Keratinocyte (primary cell): ENCODE measurements around the gene PCCA. TPM values are rescaled to one million over a fixed set of nuclear protein-coding genes. Genes with fewer than 3 reads are reported as not detected.

Experiments
- DNase-seq: peaks from one replicate; pipeline ENCODE4 v3.0.0-alpha.2; 2011; ENCODE audit warnings: low read depth, missing footprints, low spot score
- FAIRE-seq: peaks from 2 replicates; lab custom pipeline; 2011; peaks lifted over from hg19 to GRCh38; lab: Jason Lieb, UNC
- H2AFZ ChIP-seq: 2 replicates; pipeline ENCODE4 v1.6.0; 2012; ENCODE audit warnings: low read length, control low read depth, inconsistent platforms; ENCODE audit not compliant: control insufficient read depth
- H3K27ac ChIP-seq: 2 replicates; pipeline ENCODE4 v1.5.1; 2011; ENCODE audit warnings: low read length; ENCODE audit not compliant: control insufficient read depth, insufficient read depth
- H3K27me3 ChIP-seq: 3 replicates; pipeline ENCODE4 v1.6.0; 2011; ENCODE audit warnings: low read length; ENCODE audit not compliant: control insufficient read depth, insufficient read depth; ENCODE audit errors: extremely low read depth
- H3K36me3 ChIP-seq, 2 experiments: 2 replicates in 1 of 2; 3 replicates in 1 of 2; pipeline ENCODE4 v1.5.1; 2011; ENCODE audit warnings: low read length in 2 of 2, mild to moderate bottlenecking in 1 of 2; ENCODE audit not compliant: control insufficient read depth in 2 of 2, insufficient read depth in 2 of 2; ENCODE audit errors: extremely low read depth in 1 of 2
- H3K4me1 ChIP-seq: 3 replicates; pipeline ENCODE4 v1.5.1; 2011; ENCODE audit warnings: low read length; ENCODE audit not compliant: control insufficient read depth, insufficient read depth; ENCODE audit errors: extremely low read depth
- H3K4me2 ChIP-seq: 3 replicates; pipeline ENCODE4 v1.6.0; 2011; ENCODE audit warnings: low read depth, low read length; ENCODE audit not compliant: control insufficient read depth, insufficient read depth; ENCODE audit errors: extremely low read depth
- H3K4me3 ChIP-seq, 3 experiments: fragments of 200-600 bp in 1 of 3; sonication (generic) in 1 of 3; 2 replicates in 2 of 3; 3 replicates in 1 of 3; pipeline ENCODE4 v1.5.1; 2011 to 2016; ENCODE audit warnings: low read length in 3 of 3, mild to moderate bottlenecking in 3 of 3, control low read depth in 2 of 3, inconsistent platforms in 1 of 3, low read depth in 1 of 3, mixed read lengths in 1 of 3, mixed run types in 1 of 3, moderate library complexity in 1 of 3; ENCODE audit not compliant: control insufficient read depth in 2 of 3, insufficient read depth in 2 of 3; ENCODE audit errors: extremely low read depth in 1 of 3
- H3K79me2 ChIP-seq: 2 replicates; pipeline ENCODE4 v1.6.0; 2012; ENCODE audit warnings: low read length; ENCODE audit not compliant: control insufficient read depth, insufficient read depth
- H3K9ac ChIP-seq: 3 replicates; pipeline ENCODE4 v1.6.0; 2011; ENCODE audit warnings: low read length; ENCODE audit not compliant: control insufficient read depth, insufficient read depth; ENCODE audit errors: extremely low read depth
- H3K9me1 ChIP-seq: 3 replicates; pipeline ENCODE4 v1.6.0; 2011; ENCODE audit warnings: low read length; ENCODE audit not compliant: control insufficient read depth, insufficient read depth; ENCODE audit errors: extremely low read depth
- H3K9me3 ChIP-seq: 2 replicates; pipeline ENCODE4 v1.5.1; 2012; ENCODE audit warnings: low read depth, low read length; ENCODE audit not compliant: control insufficient read depth
- H4K20me1 ChIP-seq: 3 replicates; pipeline ENCODE4 v1.6.0; 2011; ENCODE audit warnings: low read length; ENCODE audit not compliant: control insufficient read depth, insufficient read depth; ENCODE audit errors: extremely low read depth
- EZH2 ChIP-seq: IDR thresholded peaks from one replicate; pipeline ENCODE4 v1.6.1; 2012; ENCODE audit warnings: inconsistent platforms, mild to moderate bottlenecking, low read length, moderate library complexity
- dilution Hi-C: fragments of 300-500 bp; cut with MboI; formaldehyde crosslinking; loops from one replicate; pipeline ENCODE4 v1.7.0; 2020; ENCODE audit warnings: low sequenced_read_pairs; ENCODE audit not compliant: extremely low pct_ligation_motif_present
- polyA plus RNA-seq, 5 experiments: library from polyadenylated mRNA; depleted of rRNA in 3 of 5; stranded (reverse) in 3 of 5; stranded (forward) in 1 of 5; unstranded in 1 of 5; fragments of >200 nt; gene quantifications; 1 replicate in 1 of 5; 2 replicates in 3 of 5; 3 replicates in 1 of 5; pipeline versions ENCODE4 v1.2.1 to v1.2.3, GENCODE V29; 2011 to 2012; ENCODE audit warnings: missing spikeins in 2 of 5, low read depth in 1 of 5, low replicate concordance in 1 of 5
- TF ChIP-seq, protein P1 (sequence below), 3 experiments: IDR thresholded peaks in 1 of 3; conservative IDR thresholded peaks in 1 of 3; optimal IDR thresholded peaks in 1 of 3; 2 replicates in 2 of 3; 3 replicates in 1 of 3; pipeline versions ENCODE3 to v1.5.1; 2011; ENCODE audit warnings: low read length in 3 of 3, mild to moderate bottlenecking in 3 of 3, moderate library complexity in 2 of 3, control low read depth in 1 of 3, inconsistent platforms in 1 of 3; ENCODE audit not compliant: insufficient read depth in 2 of 3; ENCODE audit errors: extremely low read depth in 1 of 3

The PCCA gene
- polyA plus RNA-seq, 1 donor (not counting 4 experiments of a cell fraction or from before 2014, with no cell fraction given): 8.1 TPM

DNA sequence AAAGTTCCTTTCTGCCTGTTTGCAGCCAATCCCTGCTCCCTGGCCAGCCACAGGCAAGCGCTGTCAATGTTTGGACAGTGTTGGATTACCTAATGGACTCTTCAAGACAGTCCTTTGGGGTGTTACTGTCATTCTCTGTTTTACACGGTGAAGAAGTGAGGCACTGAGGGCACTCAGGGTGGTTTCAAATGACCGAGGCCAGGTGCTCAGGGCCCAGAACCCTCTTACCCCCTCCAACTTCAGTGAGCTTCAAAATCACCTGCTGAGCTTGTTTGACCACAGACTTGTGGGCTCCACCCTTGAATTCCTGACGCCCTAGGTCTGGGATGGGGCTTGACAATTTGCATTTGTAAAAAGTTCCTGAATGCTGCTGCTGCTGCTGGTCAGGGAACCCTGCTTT lies 401.8 kb downstream of the PCCA start:
- no peak for TF ChIP-seq EZH2
- TF ChIP-seq, protein P1, sequence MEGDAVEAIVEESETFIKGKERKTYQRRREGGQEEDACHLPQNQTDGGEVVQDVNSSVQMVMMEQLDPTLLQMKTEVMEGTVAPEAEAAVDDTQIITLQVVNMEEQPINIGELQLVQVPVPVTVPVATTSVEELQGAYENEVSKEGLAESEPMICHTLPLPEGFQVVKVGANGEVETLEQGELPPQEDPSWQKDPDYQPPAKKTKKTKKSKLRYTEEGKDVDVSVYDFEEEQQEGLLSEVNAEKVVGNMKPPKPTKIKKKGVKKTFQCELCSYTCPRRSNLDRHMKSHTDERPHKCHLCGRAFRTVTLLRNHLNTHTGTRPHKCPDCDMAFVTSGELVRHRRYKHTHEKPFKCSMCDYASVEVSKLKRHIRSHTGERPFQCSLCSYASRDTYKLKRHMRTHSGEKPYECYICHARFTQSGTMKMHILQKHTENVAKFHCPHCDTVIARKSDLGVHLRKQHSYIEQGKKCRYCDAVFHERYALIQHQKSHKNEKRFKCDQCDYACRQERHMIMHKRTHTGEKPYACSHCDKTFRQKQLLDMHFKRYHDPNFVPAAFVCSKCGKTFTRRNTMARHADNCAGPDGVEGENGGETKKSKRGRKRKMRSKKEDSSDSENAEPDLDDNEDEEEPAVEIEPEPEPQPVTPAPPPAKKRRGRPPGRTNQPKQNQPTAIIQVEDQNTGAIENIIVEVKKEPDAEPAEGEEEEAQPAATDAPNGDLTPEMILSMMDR (optimal IDR thresholded peaks at IDR 0.05 in 1 of 3, IDR thresholded peaks at IDR 0.05 in 1 of 3, conservative IDR thresholded peaks at IDR 0.05 in 1 of 3; ENCODE audit: extremely low read depth in 1 of 3, insufficient read depth in 2 of 3, low read length in 3 of 3): no peak
- no peak for DNase-seq
- Histone ChIP-seq H3K79me2 (no peaks in the 10 kb centered on the region), H3K4me2 (no peak overlapping the region), H3K27ac (no peak overlapping the region), H3K4me1 (no peaks in the 10 kb centered on the region), H2AFZ (no peak overlapping the region), H3K9me1 (no peaks in the 10 kb centered on the region), H3K4me3 (no peak overlapping the region), H3K36me3 (no peaks in the 10 kb centered on the region), H3K27me3 (no peaks in the 10 kb centered on the region), H3K9ac (no peak overlapping the region), H3K9me3 (no peaks in the 10 kb centered on the region), H4K20me1 (no peaks in the 10 kb centered on the region)
- no peak for FAIRE-seq
- dilution Hi-C loops: no loop called here

DNA sequence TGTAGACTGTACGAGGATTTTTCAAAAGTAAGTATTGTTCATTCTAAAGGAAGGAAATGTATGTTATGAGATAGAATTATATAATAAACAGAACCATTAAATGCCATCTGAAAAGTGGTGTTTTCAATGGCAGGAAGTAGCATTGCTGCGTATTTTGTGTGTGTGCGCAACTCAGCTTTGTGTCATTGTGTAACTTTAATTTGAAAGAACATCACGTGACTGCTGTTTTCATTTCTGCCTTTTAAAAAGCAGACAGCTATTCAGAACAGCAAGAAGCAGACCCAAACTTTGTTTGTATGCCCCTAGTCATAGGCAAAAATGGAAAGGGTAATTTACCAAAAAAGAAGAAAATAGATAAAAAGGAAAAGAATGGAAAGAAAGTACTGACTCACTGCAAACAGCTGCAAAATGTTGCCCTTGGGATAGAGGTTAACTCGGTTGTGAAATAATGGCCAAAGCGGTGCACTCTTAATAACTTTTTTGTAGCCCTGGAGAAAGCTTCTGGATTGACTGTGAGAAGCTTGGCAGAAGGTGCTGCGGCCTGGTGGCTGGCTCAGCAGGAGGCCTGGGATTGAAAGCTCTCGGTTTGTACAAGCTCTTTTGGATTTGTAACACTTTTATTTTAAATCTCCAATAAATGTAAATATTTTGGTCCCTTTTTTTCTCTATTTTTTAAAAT lies 402.4 kb downstream of the PCCA start:
- H3K9ac ChIP-seq: no peak overlapping the region
- no peaks in the 10 kb centered on the region for H3K9me3 ChIP-seq
- DNase-seq: no peak
- no peak for FAIRE-seq
- TF ChIP-seq, protein P1 (optimal IDR thresholded peaks at IDR 0.05 in 1 of 3, IDR thresholded peaks at IDR 0.05 in 1 of 3, conservative IDR thresholded peaks at IDR 0.05 in 1 of 3; ENCODE audit: extremely low read depth in 1 of 3, insufficient read depth in 2 of 3, low read length in 3 of 3): no peak
- TF ChIP-seq EZH2: no peak
- H3K4me1 ChIP-seq: no peaks in the 10 kb centered on the region
- H3K4me3 ChIP-seq: no peak overlapping the region
- no peak overlapping the region for H2AFZ ChIP-seq
- no peak overlapping the region for H3K4me2 ChIP-seq
- dilution Hi-C loops: no loop called here
- H3K9me1 ChIP-seq: no peaks in the 10 kb centered on the region
- H3K36me3 ChIP-seq: no peaks in the 10 kb centered on the region
- H3K27ac ChIP-seq: no peak overlapping the region
- H3K27me3 ChIP-seq: no peaks in the 10 kb centered on the region
- H4K20me1 ChIP-seq: no peaks in the 10 kb centered on the region
- H3K79me2 ChIP-seq: no peaks in the 10 kb centered on the region
